Measurements from ENCODE around the gene PSIP1. TPM values are rescaled to one million over a fixed set of nuclear protein-coding genes. Genes with fewer than 3 reads are reported as not detected.
A peak's percentile ranks its signal among the peaks of the same experiment; 100 is the strongest.

The PSIP1 gene
- total RNA-seq, 2 donors from 2014 or later: 226 to 257 TPM

GRCh38 chr9:15423231-15423985, 87.4 kb downstream of the PSIP1 start:
- no peaks in the 10 kb centered on the region for H3K9me3 Mint-ChIP-seq
- H3K27ac Mint-ChIP-seq: peak overlapping the region; percentile 81
- no peaks in the 10 kb centered on the region for H3K27me3 ChIP-seq (ENCODE audit: control insufficient read depth, insufficient read depth, low read length, poor library complexity, severe bottlenecking)
- DNase-seq: no peak
- peaks cover 38% of the 10 kb centered on the region for H3K36me3 ChIP-seq (ENCODE audit: control insufficient read depth, insufficient read depth, low read length)
- peak; percentile 42 for TF ChIP-seq CTCF (conservative IDR thresholded peaks at IDR 0.05)
- H3K36me3 Mint-ChIP-seq (ENCODE audit: low read depth): peaks cover 29% of the 10 kb centered on the region
- no peaks in the 10 kb centered on the region for H3K27me3 Mint-ChIP-seq (ENCODE audit: insufficient read depth)
- H3K27ac ChIP-seq (ENCODE audit: low read depth, low read length): no peak overlapping the region
- H3K9ac ChIP-seq (ENCODE audit: extremely low read depth, low read length, poor library complexity, severe bottlenecking): peak overlapping the region; percentile 73
- WGBS, 2 experiments (ENCODE audit: insufficient coverage in 1 of 2, insufficient read length in 1 of 2): 2 to 5% methylated on average over 11 to 17 of the region's 18 CpGs
- H3K4me1 ChIP-seq (ENCODE audit: control insufficient read depth, insufficient read depth, low read length): no peaks in the 10 kb centered on the region
- H3K4me3 Mint-ChIP-seq: peak overlapping the region; percentile 94
- no peaks in the 10 kb centered on the region for H3K9me3 ChIP-seq (ENCODE audit: control insufficient read depth, low read length)
- peaks cover 18% of the 10 kb centered on the region for H3K4me1 Mint-ChIP-seq
- peak overlapping the region; percentile 100 for H3K4me3 ChIP-seq (ENCODE audit: low read length)

GRCh38 chr9:15422372-15423230, 88.2 kb downstream of the PSIP1 start, which contains the start of gene SNAPC3:
Gene SNAPC3 (plus strand): TSS chr9:15422876. CDS start chr9:15422880, 4 bp downstream.
- WGBS, 2 experiments (ENCODE audit: insufficient coverage in 1 of 2, insufficient read length in 1 of 2): 2 to 3% methylated on average over 36 to 70 of the region's 70 CpGs
- Histone ChIP-seq H3K4me1 (ENCODE audit: control insufficient read depth, insufficient read depth, low read length) (no peaks in the 10 kb centered on the region), H3K36me3 (ENCODE audit: control insufficient read depth, insufficient read depth, low read length) (peaks cover 30% of the 10 kb centered on the region), H3K9ac (ENCODE audit: extremely low read depth, low read length, poor library complexity, severe bottlenecking) (peak within 1 kb of the TSS; percentile 73), H3K27me3 (ENCODE audit: control insufficient read depth, insufficient read depth, low read length, poor library complexity, severe bottlenecking) (no peaks in the 10 kb centered on the region), H3K4me3 (ENCODE audit: low read length) (peak within 1 kb of the TSS; percentile 100), H3K9me3 (ENCODE audit: control insufficient read depth, low read length) (no peaks in the 10 kb centered on the region), H3K27ac (ENCODE audit: low read depth, low read length) (peak within 1 kb of the TSS; percentile 79)
- H3K4me3 Mint-ChIP-seq: peak within 1 kb of the TSS; percentile 94
- DNase-seq: peak; percentile 98
- TF ChIP-seq CTCF (conservative IDR thresholded peaks at IDR 0.05): no peak
- peaks cover 18% of the 10 kb centered on the region for H3K4me1 Mint-ChIP-seq
- no peaks in the 10 kb centered on the region for H3K9me3 Mint-ChIP-seq
- no peaks in the 10 kb centered on the region for H3K27me3 Mint-ChIP-seq (ENCODE audit: insufficient read depth)
- H3K27ac Mint-ChIP-seq: peak within 1 kb of the TSS; percentile 95
- peaks cover 24% of the 10 kb centered on the region for H3K36me3 Mint-ChIP-seq (ENCODE audit: low read depth)

GRCh38 chr9:15421990-15422371, 88.8 kb downstream of the PSIP1 start:
- H3K36me3 Mint-ChIP-seq (ENCODE audit: low read depth): peaks cover 19% of the 10 kb centered on the region
- Histone ChIP-seq H3K4me1 (ENCODE audit: control insufficient read depth, insufficient read depth, low read length) (no peaks in the 10 kb centered on the region), H3K9me3 (ENCODE audit: control insufficient read depth, low read length) (no peaks in the 10 kb centered on the region), H3K27me3 (ENCODE audit: control insufficient read depth, insufficient read depth, low read length, poor library complexity, severe bottlenecking) (no peaks in the 10 kb centered on the region), H3K36me3 (ENCODE audit: control insufficient read depth, insufficient read depth, low read length) (peaks cover 26% of the 10 kb centered on the region), H3K4me3 (ENCODE audit: low read length) (peak overlapping the region; percentile 100), H3K9ac (ENCODE audit: extremely low read depth, low read length, poor library complexity, severe bottlenecking) (peak overlapping the region; percentile 73), H3K27ac (ENCODE audit: low read depth, low read length) (peak overlapping the region; percentile 79)
- DNase-seq: no peak
- no peaks in the 10 kb centered on the region for H3K27me3 Mint-ChIP-seq (ENCODE audit: insufficient read depth)
- TF ChIP-seq CTCF (conservative IDR thresholded peaks at IDR 0.05): no peak
- H3K4me1 Mint-ChIP-seq: peaks cover 18% of the 10 kb centered on the region
- H3K9me3 Mint-ChIP-seq: no peaks in the 10 kb centered on the region
- 82 to 100% methylated on average over 1 to 6 of the region's 9 CpGs for WGBS, 2 experiments (ENCODE audit: insufficient coverage in 1 of 2, insufficient read length in 1 of 2)
- peak overlapping the region; percentile 94 for H3K4me3 Mint-ChIP-seq
- peak overlapping the region; percentile 95 for H3K27ac Mint-ChIP-seq
